ENCODE results near the gene BRINP1.
"Not testable (repeated sequence)": the region's sequence is repeated elsewhere in the genome, so short reads cannot be mapped to it uniquely, and the experiment has no call there.

The BRINP1 gene

DNA sequence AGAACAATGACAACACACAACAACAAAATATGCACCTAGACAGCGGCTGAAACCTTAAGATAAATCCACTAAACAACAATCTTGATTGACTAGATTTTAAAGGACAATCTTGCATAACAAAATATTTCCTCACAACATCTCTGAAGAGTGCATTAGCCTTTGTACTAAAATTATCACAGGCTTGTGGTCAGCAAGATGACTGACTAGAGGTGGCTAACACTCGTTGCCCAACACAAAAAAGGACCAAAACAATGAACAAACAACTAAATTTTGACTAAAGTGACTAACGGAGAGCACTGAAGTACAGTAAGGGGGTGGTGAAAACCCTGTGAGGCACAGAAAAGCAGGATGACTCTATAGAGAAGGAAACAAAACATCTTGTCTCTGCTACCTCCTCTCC, 183.9 kb downstream of the BRINP1 start:
- DNase-seq (ENCODE audit: low read depth): no peak

DNA sequence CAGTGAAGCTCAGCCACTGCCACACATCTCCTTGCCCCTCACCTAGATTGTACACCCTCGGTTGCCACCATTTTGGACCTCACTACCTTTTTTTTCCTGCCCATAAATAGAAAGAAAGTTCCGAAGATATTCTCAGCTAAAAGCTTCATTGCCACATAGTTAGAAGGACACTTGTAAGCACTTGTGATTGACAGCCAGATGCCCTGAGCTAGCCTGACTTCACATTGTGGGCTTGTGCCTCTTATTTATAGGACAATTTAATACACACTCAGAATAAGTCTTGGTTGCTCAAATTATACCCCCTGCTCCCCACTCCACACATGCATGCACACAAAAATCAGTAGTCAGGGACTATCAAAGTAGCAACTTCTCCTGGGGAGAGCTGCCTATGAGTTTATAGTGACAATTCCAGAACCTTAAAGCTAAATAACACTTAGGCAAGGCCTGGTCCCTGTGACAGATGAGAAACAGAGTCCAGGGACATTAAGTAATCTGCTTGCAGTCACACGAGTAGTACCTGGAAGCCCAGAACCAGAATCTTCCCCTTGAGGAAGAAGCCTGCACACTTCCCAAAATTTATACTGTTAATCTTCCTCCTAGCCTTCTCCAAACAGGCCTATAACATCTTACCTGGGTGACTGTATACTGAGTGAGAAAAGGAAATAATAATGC, 184.8 kb downstream of the BRINP1 start:
- DNase-seq (ENCODE audit: low read depth): no peak

DNA sequence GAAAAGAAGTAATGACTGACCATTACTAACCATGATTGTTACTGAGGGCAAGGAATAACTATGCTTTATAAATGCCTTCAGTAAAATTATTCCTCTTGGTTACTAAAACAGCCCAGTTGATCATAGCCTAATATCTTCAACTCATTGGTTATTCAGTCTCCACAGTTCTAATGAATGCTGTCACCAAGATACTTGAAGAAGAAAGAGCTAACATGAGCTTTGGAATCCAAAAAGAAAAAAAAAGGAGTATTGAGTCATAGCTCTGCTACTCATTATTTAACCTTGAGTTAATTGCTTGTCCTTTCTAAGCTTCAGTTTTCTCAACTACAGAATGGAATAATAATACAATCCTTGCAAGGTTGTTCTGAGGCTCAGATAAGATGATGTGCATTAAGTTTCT, 187.7 kb downstream of the BRINP1 start:
- DNase-seq (ENCODE audit: low read depth): no peak

DNA sequence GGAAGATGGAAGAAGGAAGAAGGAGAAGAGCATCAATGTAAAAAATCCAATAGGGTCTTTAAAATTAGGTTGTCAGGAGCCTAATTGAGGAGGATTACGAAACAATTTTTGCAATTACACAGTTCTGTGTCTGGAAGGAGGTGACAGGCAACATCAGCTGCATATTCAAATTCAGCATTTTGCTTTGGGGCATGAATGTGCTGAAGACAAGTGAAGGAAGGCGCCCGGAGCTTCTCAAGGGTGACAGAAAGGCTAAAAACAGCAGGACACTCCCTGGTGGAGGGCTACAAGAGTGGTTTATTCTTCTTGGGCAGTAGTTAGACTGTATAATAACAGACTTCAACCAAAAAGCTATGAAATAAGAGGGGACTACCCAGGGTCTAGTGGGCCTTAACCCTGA, 188.3 kb downstream of the BRINP1 start:
- DNase-seq (ENCODE audit: low read depth): no peak

DNA sequence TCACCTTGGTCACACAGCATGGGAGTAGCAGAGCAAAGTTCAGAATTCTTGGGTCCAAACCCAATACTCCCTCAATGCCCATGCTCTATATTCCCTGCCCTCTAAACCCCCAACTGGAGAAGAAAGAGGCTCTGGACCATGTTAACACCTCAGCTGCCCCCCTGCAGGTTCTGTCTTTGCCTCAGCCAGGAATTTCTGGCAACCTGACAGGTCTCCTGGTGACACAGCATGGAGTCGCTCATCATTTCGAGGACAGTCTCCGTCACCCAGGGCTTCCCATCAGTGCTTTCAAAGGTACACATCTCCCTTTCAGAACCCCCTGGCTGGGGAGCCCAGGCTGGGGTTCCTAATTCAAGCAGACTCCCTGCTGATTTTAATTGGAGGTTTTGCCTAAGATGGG, 189.5 kb downstream of the BRINP1 start:
- DNase-seq (ENCODE audit: low read depth): no peak

DNA sequence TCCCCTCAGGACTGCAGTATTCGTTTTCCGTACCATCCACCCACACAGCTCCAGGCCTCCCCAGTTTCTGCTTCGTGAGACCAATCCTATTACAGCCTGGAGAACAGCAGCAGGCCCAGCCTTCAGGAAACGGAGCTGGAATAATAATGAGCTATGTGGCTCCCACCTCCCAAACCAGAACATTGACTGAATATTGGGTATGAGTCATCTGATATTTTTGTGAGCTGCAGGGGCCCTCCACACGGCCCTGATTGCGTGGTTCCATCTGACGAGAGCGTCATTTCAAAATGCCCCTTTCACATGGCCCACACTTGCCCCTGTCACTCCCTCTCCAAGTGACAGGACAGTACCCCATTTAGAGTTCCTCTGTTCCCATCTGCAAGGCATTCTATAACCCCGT, 192.0 kb downstream of the BRINP1 start:
- no peak for DNase-seq (ENCODE audit: low read depth)

DNA sequence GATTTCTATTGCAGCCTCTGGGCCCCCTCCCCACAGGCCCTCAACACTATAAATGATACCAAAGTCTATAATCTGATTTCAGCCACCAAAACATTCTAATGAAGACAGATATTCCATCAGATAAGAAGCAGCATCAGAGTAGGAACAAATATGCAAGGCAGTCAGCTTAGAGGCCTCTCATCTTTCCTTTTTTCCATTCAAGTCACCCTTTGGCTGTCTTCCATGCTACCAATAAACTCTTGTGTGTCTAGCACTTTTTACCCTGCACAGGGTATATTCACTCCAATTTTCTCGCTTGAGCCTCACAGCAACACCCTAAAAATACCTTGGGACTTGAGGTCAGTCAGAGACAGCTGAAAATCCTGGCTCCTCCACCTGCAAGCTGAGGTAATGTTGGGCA, 193.7 kb downstream of the BRINP1 start:
- no peak for DNase-seq (ENCODE audit: low read depth)

DNA sequence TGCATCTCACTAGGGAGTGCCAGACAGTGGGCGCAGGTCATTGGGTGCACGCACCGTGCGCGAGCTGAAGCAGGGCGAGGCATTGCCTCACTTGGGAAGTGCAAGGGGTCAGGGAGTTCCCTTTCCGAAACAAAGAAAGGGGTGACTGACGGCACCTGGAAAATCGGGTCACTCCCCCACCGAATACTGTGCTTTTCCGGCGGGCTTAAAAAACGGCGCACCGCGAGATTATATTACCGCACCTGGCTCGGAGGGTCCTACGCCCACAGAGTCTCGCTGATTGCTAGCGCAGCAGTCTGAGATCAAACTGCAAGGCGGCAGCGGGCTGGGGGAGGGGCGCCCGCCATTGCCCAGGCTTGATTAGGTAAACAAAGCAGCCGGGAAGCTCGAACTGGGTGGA, 200.0 kb downstream of the BRINP1 start:
- not testable (repeated sequence) for DNase-seq (ENCODE audit: low read depth)

DNA sequence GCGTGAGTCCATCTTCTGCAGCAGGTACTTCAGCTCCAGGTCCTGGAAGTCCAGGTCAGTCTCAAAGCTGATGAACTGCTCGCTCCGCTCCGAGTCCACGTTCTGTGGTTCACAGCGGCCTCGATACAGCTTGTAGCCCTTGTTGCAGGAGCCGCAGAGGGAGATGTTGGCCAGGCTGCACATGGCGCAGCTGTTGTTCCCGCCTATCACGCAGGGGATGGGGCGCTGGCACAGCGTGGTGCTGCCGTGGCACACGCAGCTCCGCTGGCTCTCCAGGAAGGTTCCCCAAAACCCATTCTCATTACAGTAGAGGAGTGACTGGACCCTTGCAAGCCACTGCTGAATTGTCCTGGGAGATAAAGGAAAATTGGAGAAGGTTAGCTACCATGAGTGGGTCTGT, 201.4 kb downstream of the BRINP1 start:
- no peak for DNase-seq (ENCODE audit: low read depth)

DNA sequence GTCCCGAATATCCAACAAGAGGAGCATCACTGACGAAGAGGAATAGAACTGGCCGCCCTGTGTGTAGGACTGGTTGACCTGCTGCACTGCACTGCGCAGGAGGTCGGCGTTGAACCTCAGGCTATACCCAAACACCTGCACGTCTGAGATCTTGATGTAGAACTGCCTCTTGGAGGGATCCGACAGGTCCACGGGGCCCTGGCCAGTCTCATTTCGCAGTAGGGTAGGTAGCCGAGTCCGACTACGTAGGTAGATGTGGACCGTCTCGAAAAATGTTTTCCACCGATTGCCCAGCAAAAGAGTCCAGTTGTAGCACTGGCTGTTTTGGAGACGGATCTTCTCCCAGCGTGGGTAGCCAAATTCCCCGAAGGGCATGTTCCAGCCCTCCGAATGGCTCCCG, 202.0 kb downstream of the BRINP1 start:
- DNase-seq (ENCODE audit: low read depth): no peak

DNA sequence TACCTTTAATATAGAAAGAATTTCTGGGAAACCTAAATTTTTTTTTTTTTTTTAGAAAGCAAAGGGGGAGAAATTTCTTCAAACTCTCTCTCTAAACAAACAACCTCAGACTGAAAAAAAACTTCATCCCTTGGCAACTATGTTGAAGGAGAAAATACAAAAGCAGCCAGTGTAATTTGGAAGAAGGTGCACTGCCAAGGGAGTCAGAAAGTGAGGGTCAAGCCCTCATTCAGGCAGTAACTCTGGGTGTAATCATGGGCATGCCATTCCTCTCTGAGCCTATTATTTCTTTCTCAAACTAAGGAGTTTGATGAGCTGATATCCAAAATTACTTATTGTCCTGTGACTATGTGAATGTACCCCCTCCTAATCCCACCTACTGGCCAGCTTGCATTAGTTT, 203.1 kb downstream of the BRINP1 start:
- no peak for DNase-seq (ENCODE audit: low read depth)

DNA sequence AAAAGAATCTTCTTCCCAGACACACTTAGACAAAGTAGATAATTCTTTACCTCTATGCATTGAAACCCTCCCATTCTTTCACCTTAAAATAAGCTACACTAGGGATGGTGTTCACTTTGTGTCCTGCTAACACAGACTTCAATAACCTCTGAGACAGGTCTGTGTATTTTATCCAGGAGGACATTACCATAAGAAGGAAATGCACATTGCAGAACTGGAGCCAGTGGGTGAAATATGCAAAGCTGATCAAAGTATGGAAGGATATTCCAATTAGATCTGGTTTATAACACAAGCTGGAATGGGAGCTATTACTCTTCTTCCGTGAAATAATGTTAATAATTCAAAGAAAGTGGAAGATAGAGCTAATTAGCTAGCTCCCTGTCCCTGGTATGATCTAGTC, 204.1 kb downstream of the BRINP1 start:
- no peak for DNase-seq (ENCODE audit: low read depth)

DNA sequence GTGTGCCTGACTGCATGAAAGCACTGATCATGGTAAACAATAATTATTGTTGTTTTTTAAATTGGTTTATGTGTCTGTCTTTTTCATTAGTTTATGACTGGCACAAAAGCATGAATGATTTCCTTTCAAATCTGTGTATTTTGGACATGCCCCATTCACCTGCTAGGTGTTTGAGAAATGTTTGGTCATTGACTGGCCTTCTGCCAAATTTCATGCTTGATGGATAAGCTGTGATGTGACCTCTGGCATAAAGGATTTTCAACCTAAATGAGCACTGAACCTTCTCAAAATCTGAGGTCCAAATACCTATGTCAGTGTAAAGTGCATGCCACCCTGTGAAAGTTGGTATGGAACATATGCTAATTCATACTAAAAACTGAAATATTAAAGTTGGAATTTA, 204.5 kb downstream of the BRINP1 start:
- no peak for DNase-seq (ENCODE audit: low read depth)

DNA sequence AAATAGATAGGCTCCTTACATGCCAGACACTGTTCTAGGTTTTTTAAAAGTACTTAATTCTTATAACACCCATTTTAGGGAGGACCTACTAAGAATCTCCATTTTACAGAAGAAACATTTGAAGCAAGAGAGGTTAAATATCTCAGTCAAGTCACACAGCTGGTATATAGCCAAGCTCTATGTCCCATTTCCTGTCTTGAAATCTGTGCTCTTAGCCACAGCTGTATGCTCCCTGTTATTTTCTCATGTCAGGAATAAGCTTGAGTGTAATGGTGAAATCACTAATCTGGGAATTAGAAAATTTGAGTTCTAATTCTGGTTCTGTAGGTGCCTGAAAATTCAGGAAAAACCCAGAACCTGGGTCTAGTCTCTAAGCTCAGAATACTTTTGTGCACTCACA, 208.7 kb downstream of the BRINP1 start:
- no peak for DNase-seq (ENCODE audit: low read depth)

DNA sequence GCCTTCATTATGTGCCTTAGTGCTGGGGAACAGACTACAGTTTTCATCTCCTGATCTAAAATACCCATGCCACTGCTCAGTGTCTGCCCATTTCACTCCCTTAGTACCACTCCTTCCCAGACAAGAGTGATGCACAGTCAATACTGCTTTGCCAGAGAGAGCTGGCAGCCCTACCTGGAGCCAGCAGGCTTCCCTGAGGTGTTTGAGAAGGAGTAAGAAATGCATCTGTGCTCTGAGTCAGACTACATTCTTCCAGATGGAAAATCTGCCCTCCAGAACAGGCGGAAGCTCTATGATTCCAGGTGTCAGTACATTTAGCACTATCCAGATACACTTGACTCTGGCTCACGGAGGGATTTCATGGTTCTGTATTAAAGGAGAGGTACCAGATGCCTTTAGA, 209.8 kb downstream of the BRINP1 start:
- DNase-seq (ENCODE audit: low read depth): no peak

DNA sequence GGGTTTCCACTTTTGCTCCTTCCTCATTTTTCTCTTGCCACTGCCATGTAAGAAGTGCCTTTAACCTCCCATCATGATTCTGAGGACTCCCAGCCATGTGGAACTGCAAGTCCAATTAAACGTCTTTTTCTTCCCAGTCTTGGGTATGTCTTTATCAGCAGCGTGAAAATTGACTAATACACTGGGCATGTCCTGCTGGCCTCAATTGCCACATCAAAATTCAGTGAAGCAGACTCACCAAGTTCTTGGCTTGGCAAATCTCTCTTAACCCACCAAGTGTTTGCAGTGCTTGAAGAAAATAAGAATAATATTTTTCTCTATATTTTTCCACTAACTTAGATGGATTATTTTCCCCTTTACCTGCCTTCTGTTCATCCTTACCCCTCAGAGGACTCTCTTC, 212.0 kb downstream of the BRINP1 start:
- DNase-seq (ENCODE audit: low read depth): peak; percentile 18

DNA sequence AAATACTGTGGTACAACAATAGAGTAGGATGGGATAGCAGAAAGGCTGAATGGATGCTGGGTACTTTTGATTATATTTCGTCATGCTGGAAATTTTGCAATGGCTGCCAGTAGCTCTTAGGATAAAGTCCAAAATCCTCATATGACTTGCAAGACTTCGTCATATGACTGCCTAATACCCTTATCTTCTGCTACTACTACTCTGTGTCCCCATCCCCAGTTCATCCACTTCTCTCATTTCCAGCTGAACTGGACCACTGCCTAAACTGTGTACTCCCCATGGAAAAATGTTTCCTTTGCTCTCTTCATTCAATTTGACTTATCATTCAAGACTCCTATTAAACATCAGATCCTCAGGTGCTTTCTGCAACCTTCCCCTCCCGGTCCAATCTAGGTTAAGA, 212.9 kb downstream of the BRINP1 start:
- no peak for DNase-seq (ENCODE audit: low read depth)

DNA sequence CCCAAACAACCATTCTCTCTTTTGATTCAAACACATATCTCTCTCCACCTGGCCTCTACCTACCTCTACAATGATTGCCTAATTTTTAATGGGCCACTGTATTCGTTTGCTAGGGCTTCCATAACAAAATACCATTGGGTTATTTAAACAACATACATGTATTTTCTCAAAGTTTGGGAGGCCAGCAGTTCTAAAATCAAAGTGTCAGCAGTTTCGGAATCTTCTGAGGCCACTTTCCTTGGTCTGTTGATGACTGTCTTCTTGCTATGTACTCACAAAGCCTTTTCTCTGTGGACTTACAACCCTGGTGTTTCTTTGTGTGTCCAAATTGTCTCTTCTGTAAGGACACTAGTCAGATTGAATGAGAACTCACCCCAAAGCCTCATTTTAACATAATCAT, 214.7 kb downstream of the BRINP1 start:
- DNase-seq (ENCODE audit: low read depth): no peak

DNA sequence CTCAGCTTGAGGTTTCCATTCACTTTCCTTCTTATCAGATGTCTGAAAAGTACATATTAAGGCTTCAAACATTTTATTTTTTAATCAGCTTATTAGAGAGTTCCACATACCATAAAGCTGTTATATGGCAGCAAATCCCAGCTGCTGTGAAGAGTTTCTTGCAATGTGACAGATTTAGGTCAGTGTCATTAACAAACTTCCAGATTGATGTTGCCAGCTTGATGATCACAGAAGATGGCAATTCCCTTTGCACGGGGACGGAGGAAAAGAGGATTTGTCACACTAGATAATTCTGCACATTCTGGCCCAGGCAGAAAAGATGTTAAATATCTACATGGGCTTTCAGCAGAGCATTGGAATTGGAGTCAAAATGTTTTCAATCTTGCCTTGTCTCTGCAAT, 215.8 kb downstream of the BRINP1 start:
- no peak for DNase-seq (ENCODE audit: low read depth)

DNA sequence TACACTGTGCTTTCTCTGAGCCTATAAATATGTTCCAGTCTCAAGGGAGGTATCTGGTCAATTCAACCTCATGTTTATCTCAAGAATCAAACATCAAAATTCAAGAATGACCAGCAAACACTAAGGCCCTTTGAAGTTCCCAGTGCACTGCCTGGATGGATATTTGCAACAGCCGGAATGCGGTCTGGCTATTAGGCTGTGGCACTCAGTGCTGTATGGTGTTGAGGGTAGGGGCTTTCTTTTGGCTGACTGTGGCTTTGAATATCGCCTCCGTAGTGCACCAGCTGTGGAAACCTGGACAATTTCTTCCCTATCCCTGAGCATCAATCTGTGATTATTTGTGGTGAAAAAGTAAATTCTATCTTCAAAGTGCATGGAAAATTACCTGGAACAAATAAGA, 220.4 kb downstream of the BRINP1 start:
- DNase-seq (ENCODE audit: low read depth): no peak

DNA sequence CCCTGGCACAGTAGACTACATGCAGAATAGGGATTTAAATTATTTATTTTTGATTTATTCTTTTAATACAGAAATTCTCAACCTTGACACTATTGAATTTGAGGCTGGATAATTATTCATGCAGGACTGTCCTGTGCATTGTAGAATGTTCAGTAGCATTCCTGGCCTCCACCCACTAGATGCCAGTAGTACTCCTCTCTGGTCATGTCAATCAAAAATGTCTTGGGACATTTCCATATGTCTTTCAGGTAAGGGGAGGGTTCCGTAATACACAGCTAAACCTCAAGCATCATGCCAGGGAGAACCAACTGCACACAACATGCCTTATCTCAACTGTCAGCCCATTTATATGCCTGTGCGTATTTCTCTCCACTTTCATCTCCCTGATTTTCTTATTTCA, 231.8 kb downstream of the BRINP1 start:
- no peak for DNase-seq (ENCODE audit: low read depth)

DNA sequence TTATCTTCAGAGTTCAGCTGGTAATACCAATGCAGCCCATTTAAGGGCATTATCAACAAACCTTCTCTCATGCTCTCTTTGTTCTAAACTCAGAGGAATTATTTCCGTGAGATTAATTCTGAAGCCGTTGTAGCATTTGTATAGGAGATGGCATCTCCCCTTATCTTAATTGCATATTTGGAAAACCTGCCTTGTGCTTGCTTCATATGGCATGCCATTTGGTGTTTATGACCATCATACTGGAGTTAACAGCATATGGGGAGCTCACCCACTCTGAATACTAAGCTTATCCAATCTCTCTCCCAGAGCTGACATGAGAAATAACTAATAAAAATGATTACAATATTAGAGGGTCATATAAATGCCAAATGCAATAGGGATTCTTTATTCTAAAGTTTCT, 243.2 kb downstream of the BRINP1 start:
- DNase-seq (ENCODE audit: low read depth): no peak

DNA sequence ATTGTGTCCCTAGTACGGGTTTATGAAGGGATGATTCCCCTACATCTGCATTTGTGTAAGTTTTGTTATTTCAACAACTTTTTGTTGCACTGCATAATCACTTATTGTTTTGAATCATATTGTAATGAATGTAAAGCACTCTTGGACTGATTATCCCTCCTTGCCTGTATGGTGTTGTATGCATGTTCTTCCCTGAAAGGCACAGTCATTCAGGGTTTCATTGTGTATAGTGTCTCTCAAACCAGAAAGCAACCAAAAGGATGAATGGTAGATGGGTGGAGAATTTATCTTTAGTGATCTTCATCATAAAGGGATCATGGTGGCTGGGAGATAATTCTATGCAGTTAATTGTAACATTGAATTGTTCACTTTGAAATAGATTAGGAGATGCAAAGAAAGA, 247.3 kb downstream of the BRINP1 start:
- no peak for DNase-seq (ENCODE audit: low read depth)

DNA sequence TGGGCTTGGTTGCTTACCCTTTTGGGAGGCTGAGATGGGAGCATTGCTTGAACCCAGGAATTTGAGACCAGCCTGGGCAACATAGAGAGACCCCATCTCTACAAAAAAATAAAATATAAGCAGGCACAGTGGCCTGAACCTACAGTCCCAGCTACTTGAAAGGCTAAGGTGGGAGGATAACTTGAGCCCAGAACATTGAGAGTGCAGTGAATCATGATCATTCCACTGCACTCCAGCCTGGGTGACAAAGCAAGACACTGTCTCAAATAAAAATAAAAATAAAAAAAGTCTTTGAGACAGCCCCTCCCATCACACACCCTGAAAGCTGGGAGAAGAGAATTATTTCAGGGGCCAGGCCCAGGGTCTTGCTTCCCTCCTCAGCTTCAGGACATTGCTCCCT, 251.8 kb downstream of the BRINP1 start:
- no peak for DNase-seq (ENCODE audit: low read depth)

Measured in stromal cell of bone marrow (primary cell).